HL-60/S4 (cell line): ENCODE measurements around the gene SPP2.

Experiments
- in situ Hi-C: fragments of 300-500 bp; cut with MboI; formaldehyde crosslinking; loops from 2 replicates; pipeline ENCODE4 v1.14.3; 2022; ENCODE audit warnings: low sequenced_read_pairs

Gene SPP2, protein sequence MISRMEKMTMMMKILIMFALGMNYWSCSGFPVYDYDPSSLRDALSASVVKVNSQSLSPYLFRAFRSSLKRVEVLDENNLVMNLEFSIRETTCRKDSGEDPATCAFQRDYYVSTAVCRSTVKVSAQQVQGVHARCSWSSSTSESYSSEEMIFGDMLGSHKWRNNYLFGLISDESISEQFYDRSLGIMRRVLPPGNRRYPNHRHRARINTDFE

DNA sequence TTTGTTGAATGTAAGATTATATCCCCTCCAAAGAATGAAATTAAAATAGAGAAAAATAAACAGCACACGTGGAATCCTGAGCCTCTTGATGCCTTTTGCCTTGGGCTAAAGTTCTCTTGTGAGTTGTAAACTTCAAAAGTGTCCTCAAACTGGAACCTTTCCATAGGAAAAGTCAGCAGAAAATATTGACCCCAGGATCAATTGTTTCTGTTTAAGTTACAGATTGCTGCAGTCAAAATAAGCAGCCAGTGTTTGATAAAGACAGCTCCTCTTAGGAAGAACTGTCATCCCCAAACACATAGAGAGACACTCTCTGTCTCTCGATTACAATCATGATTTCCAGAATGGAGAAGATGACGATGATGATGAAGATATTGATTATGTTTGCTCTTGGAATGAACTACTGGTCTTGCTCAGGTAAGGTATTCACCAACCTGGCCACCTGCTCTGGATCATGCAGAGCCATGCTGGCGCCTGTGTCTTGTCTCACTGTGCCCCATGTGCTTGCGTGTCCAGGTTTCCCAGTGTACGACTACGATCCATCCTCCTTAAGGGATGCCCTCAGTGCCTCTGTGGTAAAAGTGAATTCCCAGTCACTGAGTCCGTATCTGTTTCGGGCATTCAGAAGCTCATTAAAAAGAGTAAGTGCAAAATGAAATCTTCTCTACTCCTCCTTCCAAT lies at the start of gene SPP2:
SPP2 (plus strand) TSS at position 248 of the 681 bp plus-strand sequence; CDS start at position 333, 85 bp downstream.
- in situ Hi-C loops = no loop called here

DNA sequence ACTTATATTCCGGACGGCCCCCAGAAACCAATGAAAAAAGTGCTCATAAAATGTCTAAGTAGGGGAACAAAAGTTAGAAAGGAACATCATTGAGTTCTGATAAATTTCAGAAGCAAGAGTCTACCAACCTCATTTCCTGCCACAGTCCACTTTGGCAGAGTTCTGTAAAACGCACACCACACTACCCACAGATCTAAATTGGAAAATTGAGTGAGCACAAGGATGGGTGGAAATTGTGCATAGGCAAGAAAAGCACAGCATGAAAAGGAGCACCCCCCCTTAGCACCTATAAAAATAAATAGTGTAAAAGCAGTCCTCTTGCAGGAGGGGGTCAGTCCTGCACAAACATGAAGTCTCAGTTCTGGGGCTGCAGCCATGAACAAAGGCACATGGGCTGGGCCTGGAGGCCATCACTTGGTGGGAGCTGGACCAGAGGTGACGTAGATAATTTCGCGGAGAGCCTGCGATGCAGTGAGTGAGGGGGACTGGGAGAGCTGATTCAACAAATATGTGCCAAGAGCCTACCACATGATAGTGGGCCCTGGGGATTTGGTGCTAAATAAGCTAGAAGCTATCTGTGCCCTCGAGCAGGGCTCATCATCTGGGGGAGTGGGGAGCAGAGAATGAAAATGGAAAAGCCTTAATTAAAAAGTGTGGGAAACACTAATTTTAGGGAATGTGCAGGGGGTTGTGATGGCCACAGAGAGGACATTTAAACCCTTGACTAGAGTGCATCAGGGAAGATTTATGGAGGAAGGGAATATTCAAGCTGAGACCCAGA lies 48.9 kb upstream of the SPP2 start:
- in situ Hi-C loops = no loop called here

DNA sequence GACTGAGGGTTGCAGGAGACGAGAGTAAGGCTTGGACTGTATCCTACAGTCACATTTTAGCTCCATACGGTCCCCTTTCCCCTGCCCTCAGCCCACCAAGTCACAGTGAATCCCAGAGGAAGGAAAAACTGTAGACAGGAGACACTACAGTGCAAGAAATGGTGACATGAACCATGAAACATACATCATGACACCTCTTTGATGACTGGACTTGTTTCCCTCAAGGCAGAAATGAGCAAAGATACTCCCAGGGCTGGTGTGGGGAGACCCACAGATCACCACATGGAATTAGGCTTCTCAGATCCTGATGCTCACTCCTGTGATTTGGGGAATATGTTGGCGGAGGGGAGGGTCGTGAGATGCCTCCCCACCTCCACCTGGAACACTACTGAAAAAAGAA lies 48.2 kb upstream of the SPP2 start:
- in situ Hi-C loops = no loop called here

DNA sequence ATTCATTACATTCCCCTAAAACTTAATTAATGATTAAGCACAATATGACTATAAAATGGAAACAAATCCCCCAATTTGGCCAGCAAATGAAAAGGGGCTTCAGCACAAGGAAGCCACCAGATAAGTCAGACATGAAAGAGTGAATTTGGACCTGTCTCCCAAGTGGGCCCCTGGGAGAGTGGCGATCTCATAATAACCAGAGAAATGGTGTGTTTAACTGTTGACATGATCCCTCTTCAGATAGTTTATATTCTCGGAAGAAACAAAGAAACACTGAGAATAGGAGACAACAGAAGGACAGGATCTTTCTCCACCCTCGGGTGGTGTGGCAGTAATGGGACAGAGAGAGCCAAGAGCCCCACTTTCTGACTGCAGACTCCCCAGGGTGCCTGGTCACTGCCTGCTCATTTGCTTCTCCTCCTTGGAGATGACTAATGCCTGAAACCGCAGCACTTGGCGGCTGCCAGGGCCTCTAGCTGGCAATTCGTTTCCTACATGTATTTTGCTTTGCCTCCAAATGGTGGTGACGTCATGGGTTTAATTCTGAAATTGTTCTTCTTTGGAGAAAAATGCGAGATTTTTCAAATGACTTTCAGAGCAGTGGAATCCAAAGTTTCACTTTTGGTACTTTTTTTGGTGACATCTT lies 46.4 kb upstream of the SPP2 start:
- in situ Hi-C loops = no loop called here

DNA sequence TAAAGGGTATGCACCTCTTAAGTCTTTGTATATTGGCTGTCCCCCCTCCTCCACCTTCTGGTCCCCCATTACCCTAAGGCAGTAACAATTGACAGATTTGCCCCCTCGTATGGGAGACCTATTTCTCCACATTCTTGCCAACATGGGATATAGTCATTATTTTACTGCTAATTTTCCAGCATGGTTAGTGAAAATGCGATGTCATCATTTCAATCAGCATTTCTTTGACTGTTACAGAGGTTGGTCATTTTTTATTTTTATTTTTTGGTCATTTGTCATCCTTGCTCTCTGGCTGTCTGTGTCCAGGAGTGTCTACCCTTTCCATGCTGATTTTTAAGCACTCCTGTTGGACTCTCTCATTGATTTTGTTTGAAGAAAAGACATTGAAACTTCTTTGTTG lies 45.4 kb upstream of the SPP2 start:
- in situ Hi-C loops = no loop called here

DNA sequence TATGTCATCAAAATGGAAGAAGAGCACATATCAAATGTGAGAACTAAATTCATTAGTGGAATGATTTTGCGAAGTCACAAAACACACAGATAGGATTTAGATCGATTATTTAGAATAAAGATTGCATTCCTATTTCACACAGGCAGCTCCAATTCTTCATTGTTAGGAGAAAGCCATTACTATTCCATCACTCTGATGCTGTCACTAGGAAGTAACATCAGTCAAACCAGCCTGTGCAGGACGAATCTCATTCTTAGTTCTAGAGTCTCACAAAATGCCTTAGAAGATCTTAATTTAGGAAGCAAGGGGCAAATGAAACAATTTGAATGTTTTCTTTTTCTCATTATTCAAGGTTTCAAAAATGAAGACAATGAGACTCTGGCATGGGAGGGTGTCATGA lies 44.0 kb upstream of the SPP2 start:
- in situ Hi-C loops = no loop called here

DNA sequence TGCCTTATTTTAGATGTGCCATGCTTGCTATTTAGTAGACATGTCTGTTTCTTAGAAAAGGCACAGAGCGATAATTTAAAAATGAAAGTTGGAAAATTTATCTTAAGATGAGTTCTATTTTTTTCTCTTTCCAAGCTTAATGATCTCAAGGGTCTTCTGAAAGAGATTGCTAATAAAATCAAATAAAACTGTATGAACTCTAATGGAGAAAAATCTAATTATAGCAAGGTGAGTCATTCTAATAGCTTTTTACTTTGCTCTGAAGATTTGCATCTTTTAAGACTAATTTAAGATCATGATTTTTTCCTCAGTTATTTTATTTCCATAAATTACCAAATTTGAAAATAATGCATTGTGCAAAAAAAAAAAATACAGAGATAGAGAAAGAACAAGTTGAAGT lies 36.1 kb upstream of the SPP2 start:
- in situ Hi-C loops = no loop called here

DNA sequence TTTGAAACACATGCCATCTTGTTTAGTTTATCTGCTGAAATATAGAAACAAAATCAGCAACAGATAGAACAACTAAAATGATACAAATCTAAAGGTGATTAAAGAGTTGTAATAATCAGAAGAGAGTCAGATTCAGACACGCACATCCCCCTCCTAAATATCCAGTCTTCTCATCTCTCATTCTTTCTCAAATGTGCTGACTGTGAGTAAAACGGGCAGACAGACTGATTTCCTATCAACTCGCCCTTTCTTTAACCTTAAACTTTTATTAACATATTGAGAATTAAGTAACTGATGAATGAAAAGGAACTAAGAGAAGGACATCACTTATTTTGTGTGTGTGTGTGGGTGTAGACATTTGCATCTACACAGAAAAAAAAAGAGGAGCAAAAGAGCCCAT lies 34.6 kb upstream of the SPP2 start:
- in situ Hi-C loops = no loop called here

DNA sequence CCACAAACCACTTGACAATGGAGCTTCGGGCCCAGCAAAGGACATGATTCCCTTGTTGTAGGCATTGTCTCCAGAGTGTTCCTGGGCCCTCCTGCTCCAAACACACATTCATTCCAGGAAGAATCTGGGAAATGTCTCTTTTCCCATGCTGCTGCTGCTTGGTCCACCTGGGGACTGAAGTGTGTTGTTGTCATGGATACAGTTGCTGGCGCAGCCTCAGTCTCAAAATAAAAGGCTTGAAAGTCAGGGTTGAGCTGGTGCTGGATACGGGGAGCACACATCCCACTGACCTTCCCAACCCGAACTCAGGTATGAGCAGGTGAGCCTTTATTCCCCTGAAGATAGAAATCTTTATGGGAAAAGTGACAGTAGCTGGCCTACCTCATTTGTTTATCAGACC lies 30.6 kb upstream of the SPP2 start:
- in situ Hi-C loops = no loop called here

DNA sequence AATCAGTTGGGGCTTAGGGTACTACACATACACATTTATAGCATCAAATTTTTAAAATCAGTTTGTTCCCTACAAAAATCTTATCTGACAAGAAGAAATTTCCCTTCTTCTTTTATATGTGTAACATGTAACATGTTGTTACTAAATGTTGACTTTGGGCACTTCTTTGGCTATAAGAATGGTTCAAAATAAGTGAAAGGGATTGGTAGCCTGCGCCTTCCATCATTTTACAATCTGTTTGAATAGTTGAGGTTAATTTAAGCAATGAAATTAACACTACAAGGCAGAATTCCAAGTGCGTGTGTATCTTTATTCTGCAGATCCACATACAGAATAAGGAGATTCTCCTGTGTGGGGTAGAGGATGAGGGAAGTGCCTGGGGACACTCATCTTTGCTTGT lies 30.2 kb upstream of the SPP2 start:
- in situ Hi-C loops = no loop called here

DNA sequence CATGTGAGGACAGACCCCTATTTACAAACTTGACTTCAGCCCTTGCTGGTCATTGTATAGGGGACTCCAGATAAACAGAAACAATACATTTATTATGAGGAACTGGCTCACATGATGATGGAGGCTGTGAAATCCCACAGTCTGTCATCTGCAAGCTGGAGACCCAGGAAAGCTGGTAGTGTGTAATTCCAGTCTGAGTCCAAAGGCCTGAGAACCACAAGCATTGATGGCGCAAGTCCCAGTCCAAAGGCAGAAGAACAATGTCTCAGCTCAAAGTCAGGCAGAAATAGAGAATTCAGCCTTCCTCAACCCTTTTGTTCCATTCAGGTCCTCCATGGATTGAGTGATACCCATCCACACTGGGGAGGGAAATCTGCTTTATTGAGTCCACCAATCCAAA lies 28.1 kb upstream of the SPP2 start:
- in situ Hi-C loops = no loop called here

DNA sequence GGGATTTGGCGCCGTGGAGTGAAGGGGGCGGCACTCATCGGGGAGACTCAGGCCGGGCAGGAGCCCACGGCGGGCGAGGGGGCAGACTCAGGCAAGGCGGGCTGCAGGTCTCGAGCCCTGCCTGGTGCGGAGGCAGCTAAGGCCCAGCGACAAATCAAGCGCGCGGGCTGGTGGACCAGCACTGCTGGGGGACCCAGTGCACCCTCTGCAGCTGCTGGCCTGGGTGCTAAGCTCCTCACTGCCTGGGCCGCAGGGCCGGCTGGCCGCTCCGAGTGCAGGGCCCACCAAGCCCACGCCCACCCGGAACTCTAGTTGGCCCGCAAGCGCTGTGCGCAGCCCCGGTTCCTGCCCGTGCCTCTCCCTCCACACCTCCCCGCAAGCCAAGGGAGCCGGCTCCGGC lies 26.2 kb upstream of the SPP2 start:
- in situ Hi-C loops = no loop called here

DNA sequence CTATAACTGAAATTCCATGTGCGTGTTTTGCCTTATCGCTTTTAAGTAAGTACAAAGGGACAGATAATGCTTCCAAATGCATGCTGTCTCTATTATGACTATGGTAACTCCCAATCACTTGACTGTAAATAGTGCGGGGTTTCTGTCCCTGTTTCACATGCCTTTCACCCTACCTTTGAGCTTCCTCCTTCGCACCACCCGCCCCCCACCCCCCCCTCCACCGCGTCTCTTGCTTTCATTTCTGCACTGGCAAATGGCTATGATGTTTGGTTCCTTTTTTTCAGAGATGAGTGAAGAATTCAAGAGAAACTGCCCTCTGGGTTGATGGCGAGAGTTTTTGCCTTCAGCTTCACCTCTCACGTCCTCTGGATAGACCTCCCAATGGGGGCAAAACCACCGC lies 25.0 kb upstream of the SPP2 start:
- in situ Hi-C loops = no loop called here

DNA sequence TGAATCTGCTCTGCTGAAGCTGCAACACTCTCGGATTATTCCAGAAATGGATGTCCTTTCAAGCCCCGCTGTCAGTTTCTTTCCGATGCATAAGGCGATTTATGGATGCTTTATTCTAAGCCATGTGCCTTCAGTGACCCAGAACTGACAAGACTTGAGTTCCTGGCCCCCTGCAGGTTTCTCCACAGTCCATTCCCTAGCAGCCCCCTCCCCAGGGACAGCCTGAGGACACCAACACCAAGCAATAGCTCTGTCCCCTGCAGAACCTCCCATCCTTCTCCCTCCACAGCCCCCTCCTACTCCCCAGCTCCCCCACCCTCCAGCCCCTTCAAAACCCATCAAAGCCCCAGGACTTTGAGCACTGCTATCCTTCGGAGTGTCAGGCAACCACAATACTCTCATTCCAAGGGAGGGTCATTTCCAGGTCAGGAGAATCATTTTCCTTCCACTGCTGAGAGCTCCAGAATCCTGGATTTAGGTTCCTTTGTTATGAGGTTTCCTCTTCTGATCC lies 24.6 kb upstream of the SPP2 start:
- in situ Hi-C loops = no loop called here

DNA sequence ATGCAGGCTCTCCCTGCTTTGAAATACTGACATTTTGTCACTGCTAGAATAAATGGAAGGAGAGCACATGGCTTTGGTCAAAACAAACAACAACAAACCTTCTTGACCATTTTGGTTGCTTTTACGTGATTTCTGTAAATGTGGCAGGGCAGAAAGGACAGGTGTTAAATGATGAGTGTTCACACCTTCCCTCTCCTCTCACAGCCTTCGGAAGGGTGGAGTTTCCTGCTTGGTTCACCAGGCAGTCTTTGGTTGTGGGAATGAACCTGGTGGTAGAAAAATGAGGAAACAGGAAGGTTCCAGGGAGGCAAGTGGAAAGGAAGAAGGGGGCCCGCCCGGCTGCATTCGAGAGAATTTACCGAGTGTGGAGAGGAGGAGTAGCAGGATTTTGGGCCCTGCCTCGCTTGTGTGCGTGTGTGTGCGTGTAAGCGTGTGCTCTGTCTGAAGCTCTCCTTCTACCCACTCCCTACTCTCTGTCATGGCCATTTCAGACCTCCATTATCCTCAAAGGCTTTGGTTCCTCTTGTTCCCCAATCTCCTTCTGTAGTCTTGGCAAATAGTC lies 23.7 kb upstream of the SPP2 start:
- in situ Hi-C loops = no loop called here

DNA sequence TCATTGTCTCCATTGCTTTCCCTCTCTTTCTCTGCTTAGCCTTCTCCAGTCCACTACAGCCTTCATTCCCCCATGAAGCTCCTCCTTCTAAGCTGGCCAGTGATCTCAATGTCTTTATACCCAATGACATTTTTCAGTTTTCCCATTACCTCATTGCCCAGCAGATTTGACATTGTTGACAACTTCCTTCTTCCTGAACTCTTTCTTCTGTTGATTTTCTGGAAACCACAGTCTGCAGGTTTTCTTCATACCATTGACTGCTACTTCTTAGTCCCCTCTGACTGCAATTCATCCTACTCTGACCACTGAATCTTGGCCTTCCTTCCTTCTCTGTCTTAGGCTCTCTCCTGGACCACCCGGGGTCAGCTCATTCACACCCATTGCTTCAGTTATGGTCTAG lies 22.9 kb upstream of the SPP2 start:
- in situ Hi-C loops = no loop called here

DNA sequence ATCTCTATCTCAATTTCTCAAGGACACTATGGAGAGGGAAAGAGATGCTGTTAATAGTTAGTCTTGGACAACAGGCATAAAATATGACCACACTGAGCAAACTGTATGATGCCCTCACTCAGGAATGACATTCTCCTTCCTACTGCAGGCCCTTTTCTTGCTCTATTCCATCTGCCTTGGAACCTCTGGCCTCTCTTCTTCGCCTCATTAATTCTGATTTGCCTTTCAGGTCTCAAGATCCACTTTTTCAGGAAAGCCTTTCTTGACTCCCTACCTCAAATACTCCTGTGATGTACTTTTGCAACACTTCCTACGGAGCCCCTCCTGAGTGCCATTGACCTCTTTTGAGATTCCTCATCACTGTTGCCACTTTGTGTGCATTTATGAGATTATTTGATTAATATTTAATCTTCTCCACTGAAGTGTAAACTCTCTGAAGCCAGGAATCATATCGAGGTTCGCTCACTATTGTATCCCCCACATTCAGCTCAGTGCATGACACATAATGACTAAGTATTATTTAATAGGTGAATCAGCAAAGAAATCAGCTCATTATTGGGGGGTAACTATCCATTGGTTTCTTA lies 21.3 kb upstream of the SPP2 start:
- in situ Hi-C loops = no loop called here

DNA sequence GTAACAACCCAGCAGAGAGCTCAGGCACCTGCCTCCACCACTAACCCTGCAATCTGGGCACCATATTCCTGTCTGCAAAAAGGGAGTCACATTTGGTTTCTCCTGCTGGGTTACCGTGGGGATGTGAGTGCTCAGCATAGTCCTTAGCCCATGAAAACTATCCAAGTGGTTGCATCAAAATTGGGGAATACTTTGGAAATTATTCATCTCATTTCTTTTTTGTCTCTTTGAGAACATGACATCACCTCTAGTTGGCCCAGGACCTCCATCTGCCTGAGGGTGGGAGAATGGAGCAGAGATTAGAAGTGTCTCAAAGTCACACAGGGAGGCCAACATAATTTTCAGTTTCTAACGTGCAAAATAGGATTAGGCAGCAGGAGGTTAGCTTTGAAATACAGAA lies 19.3 kb upstream of the SPP2 start:
- in situ Hi-C loops = no loop called here

DNA sequence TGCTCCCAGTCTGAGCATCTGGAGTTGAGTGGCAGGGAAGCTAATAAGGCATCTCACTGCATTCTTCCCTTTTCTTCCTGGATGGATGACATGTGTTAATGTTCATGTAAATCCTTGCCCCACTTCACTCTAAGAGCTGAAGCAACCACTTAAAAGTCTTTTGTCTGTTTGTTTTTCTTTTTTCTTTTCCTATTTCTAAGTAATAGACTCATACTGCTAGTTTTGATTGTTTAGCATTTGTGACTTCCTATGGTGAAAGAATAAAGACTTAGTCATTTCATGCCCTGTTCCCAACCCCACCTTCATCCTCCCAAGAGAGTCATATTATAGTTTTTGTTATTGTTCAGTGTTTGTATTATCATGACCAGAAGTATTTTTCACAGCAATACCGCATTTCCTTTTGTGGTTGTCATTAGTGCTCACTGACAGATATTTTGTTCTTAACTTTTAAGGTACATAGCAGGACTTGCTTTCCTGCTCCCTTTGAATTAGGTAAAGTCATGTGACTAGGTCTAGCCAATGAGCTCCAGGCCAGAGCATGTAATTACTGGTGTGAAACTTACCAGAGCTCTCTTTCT lies 18.1 kb upstream of the SPP2 start:
- in situ Hi-C loops = no loop called here

DNA sequence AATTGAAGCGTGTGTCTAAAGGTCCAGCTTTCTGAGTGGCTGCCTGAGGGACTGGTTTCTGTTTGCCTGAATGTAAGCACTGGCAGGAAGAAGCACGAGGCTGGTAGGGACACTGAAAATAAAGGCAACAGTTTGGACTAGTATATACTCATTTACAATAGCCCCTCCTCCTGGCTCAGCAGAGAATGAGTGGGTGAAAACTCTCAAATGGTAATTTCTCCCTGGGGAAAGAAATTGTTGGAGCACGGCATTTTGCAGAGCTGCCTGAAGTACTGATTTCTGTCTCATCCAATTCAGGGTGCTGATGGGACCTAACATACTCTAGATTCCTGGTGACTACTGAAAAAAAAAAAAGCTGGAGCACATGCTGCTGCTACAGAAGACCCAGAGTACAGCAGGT lies 17.3 kb upstream of the SPP2 start:
- in situ Hi-C loops = no loop called here
